Body of pancreas (tissue), 4 donors: Measurements from ENCODE around the gene TUBGCP2. TPM values are rescaled to one million over a fixed set of nuclear protein-coding genes. Genes with fewer than 3 reads are reported as not detected.

Source experiments
- ATAC-seq: fragments of 150-250 bp; one replicate; pipeline ENCODE4 v1.9.1; 2016
- DNase-seq, 4 donors: peaks; one replicate each; pipeline ENCODE4 v3.0.0-alpha.2; 2019
- H3K27ac ChIP-seq, 4 donors: fragments of 200-600 bp; sonication (generic); 1 replicate in 3 of 4; 2 replicates in 1 of 4; pipeline versions ENCODE4 v1.5.1 to v1.6.1; 2016 to 2019; ENCODE audit warnings: mild to moderate bottlenecking in 1 of 4, mixed read lengths in 1 of 4, moderate library complexity in 1 of 4
- H3K27me3 ChIP-seq, 2 donors: fragments of 200-600 bp; sonication (generic); one replicate each; pipeline ENCODE4 v1.6.0; 2016; ENCODE audit warnings: mild to moderate bottlenecking in 1 of 2
- H3K36me3 ChIP-seq, 2 donors: fragments of 200-600 bp; sonication (generic); replicated peaks in 1 of 2; 2 replicates each; pipeline ENCODE4 v1.5.1; 2016; ENCODE audit warnings: low read depth in 2 of 2; ENCODE audit not compliant: insufficient read depth in 1 of 2
- H3K4me1 ChIP-seq: fragments of 200-600 bp; sonication (generic); one replicate; pipeline ENCODE4 v1.6.0; 2016
- H3K4me3 ChIP-seq, 2 donors: fragments of 200-600 bp; sonication (generic); 1 replicate in 1 of 2; 2 replicates in 1 of 2; pipeline ENCODE4 v1.5.1; 2016 to 2019
- H3K9me3 ChIP-seq, 3 donors: fragments of 200-600 bp; sonication (generic); 1 replicate in 2 of 3; 2 replicates in 1 of 3; pipeline ENCODE4 v1.5.1; 2016
- CTCF ChIP-seq, 7 experiments: fragments of 450-650 bp in 4 of 7; fragments of 200-600 bp in 3 of 7; sonication (generic) in 3 of 7; IDR thresholded peaks; one replicate each; pipeline ENCODE4 v1.5.1; 2016 to 2019; ENCODE audit warnings: antibody characterized with exemption in 7 of 7
- POLR2A ChIP-seq, 3 donors: fragments of 450-650 bp; IDR thresholded peaks; one replicate each; pipeline ENCODE4 v1.6.1; 2016; ENCODE audit warnings: antibody characterized with exemption in 3 of 3, mild to moderate bottlenecking in 2 of 3
- WGBS, 2 donors: methylation state at CpG; one replicate each; pipeline ENCODE4 v1.1.5; 2017; 5-methylcytosine and 5-hydroxymethylcytosine counted together
- intact Hi-C: fragments of 100-400 bp; cut with DNase I; formaldehyde crosslinking; loops from one replicate; pipeline ENCODE4 v1.15.1; 2023
- total RNA-seq, 2 donors: library from RNA; depleted of rRNA; stranded (reverse); fragments of >200 nt; gene quantifications; one replicate each; pipeline ENCODE4 v1.1.0, GENCODE V29; 2016

TUBGCP2 gene
- total RNA-seq, 2 donors from 2014 or later: 32.2 to 36.6 TPM

DNA sequence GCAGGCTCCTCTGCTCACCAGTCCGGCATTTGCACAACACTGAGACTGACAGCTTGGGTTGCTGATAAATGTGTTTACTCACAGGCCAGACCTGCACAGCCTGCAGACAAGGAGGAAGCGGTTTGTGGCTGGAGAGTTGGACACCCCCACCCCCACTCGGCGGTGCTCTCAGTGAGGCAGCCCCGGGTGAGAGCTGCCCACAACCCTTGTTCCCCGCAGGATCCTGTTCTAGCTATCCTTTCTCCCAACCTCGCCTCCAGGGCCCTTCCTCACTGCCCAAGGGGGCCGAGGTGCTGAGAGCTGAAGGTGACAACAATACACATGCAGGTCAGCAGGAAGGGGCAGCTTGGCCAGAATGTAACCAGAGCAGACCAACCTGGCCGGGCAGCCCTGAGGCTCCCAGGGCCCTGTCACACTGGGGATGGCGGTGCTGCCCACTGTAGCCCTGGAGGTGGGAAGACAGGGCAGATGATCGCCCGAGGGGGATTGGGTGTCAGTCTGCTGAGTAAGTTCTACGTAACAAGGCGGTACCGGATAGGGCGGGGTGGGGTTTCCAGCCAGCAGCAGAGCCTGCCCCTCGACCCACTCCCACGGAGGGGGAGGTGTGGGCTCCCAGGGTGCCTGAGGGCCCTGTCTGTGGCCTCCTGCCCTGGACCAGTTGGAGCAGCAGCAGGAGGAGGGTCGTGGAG is 30.0 kb downstream of the TUBGCP2 start:
- no peaks in the 10 kb centered on the region for H3K27me3 ChIP-seq
- DNase-seq (peak; percentile 74 to 92 (median 83)), ATAC-seq (peak; percentile 85)
- H3K27ac ChIP-seq: peak overlapping the region; percentile 25 to 84 (median 57)
- intact Hi-C loops: no loop called here
- WGBS, 2 donors: 30 to 58% methylated on average over 11 to 19 of the region's 19 CpGs
- TF ChIP-seq CTCF (IDR thresholded peaks at IDR 0.05) (no peak), POLR2A (IDR thresholded peaks at IDR 0.05) (peak in 1 of 3 donors; percentile 36)
- H3K4me1 ChIP-seq: peaks cover 38% of the 10 kb centered on the region
- H3K9me3 ChIP-seq: no peaks in the 10 kb centered on the region
- H3K36me3 ChIP-seq: peaks cover 13 to 19% of the 10 kb centered on the region in 2 donors
- H3K4me3 ChIP-seq: no peak overlapping the region

DNA sequence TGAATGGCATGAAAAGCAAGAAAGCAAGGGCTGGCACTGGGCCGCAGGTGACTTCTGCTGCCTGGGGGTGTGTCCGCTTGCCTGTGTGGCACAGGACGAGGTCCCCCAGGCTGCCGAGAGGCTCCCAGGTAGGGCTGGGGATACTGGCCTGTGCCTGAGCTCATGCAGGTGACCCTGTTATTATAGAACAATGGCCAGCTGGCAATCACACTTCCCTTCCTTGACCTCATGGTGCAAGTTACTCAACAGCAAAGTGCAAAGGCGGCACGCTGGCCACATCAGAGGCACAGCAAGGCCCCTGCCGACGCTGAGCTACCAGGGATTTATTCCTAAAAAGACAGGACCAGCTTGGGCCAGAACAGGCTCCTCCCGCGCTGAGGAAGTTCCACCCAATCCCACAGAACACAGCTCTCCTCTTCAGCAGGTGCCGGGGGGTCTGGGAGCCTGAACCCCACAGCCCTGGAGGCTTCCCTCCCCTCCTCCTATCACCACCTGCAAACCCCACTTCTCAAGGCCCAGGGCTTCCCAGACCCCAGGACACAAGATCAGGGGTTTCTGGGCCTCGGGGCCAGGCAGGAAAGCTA is 30.6 kb downstream of the TUBGCP2 start:
- Histone ChIP-seq H3K27me3 (no peaks in the 10 kb centered on the region), H3K9me3 (no peaks in the 10 kb centered on the region), H3K36me3 (peaks cover 9 to 16% of the 10 kb centered on the region in 2 donors), H3K27ac (peak overlapping the region; percentile 25 to 84 (median 57)), H3K4me1 (peaks cover 38% of the 10 kb centered on the region), H3K4me3 (no peak overlapping the region)
- intact Hi-C loops: no loop called here
- WGBS, 2 donors: 36 to 54% methylated on average over 8 to 12 of the region's 12 CpGs
- peak; percentile 15 for ATAC-seq
- TF ChIP-seq CTCF (IDR thresholded peaks at IDR 0.05): no peak
- TF ChIP-seq POLR2A (IDR thresholded peaks at IDR 0.05): no peak
- peak in 3 of 4 donors; percentile 43 to 67 (median 48) for DNase-seq

DNA sequence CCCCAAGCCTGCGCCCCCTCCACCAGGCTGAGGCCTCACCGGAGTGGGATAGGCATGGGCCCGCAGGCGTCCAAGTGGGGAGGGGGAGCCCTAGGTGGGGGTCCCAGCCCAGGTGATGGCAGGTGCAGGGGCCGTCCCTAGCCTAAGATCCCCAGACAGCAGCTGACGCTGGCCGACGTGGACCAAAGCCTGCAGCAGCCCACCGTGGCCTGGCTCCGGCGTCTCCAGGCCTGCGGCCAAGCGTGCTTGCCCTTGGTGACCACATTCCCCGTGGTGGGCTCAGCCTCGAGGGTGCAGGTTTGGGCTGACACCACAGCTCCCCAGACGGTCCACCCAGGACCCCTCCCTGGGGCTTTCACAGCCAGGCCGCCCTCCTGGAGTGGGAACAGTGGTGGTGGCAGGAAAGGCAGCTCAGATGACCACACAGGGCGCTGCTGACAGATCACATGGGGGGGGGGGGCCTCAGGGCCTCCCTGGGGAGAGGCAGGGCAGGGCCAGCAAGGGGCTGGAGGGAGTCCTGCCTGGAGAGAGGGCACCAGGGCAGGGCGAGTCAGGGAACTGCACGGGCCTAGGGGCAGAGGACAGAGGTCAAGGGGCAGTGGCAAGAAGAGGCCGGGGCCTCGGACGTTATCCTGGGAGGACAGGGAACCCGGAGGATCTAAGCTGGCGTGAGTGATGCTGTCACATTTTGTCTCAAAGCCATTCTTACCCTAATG is 31.2 kb downstream of the TUBGCP2 start:
- H3K9me3 ChIP-seq: no peaks in the 10 kb centered on the region
- peaks cover 3 to 9% of the 10 kb centered on the region in 2 donors for H3K36me3 ChIP-seq
- TF ChIP-seq CTCF (IDR thresholded peaks at IDR 0.05): no peak
- TF ChIP-seq POLR2A (IDR thresholded peaks at IDR 0.05): no peak
- peak overlapping the region in 3 of 4 donors; percentile 25 to 84 (median 67) for H3K27ac ChIP-seq
- DNase-seq (no peak), ATAC-seq (no peak)
- WGBS, 2 donors: 72 to 73% methylated on average over 11 to 22 of the region's 25 CpGs
- intact Hi-C loops: no loop called here
- H3K27me3 ChIP-seq: no peaks in the 10 kb centered on the region
- peaks cover 38% of the 10 kb centered on the region for H3K4me1 ChIP-seq
- H3K4me3 ChIP-seq: no peak overlapping the region

- intact Hi-C loops: no loop called here
- ATAC-seq: no peak
- Histone ChIP-seq H3K4me3 (no peak within 1 kb of the TSS), H3K36me3 (peaks cover 0 to 2% of the 10 kb centered on the region in 2 donors), H3K9me3 (no peaks in the 10 kb centered on the region), H3K27ac (peak within 1 kb of the TSS in 2 of 4 donors; percentile 67 to 84), H3K4me1 (peaks cover 38% of the 10 kb centered on the region), H3K27me3 (no peaks in the 10 kb centered on the region)
- 12 to 54% methylated on average over 15 to 59 of the region's 63 CpGs for WGBS, 2 donors
- TF ChIP-seq CTCF (IDR thresholded peaks at IDR 0.05) (no peak), POLR2A (IDR thresholded peaks at IDR 0.05) (no peak)
- peak in 3 of 4 donors; percentile 33 to 44 (median 35) for DNase-seq
Observed at GRCh38 chr10:133276435-133277201, 32.1 kb downstream of the TUBGCP2 start, which contains the start of gene ADAM8. Gene ADAM8 (minus strand): TSS chr10:133276868. CDS start chr10:133276817, 51 bp downstream.
